ENCODE results near the gene MICAL3.

Gene MICAL3

GRCh38 chr22:17832665-17833064 lies 191.7 kb downstream of the MICAL3 start:
- no peak overlapping the region for H3K27ac ChIP-seq (ENCODE audit: low read length)
- no peak overlapping the region for H2AFZ ChIP-seq (ENCODE audit: low read length)
- no peak overlapping the region for H3K4me3 ChIP-seq (ENCODE audit: low read length)
- no peaks in the 10 kb centered on the region for H3K9me3 ChIP-seq (replicated peaks; ENCODE audit: insufficient read depth, low read length)
- H3K36me3 ChIP-seq (replicated peaks; ENCODE audit: insufficient read depth, low read length) = no peaks in the 10 kb centered on the region
- no peak for DNase-seq
- no peaks in the 10 kb centered on the region for H3K27me3 ChIP-seq (replicated peaks; ENCODE audit: insufficient read depth, low read length)
- no peak overlapping the region for H3K4me2 ChIP-seq (ENCODE audit: low read depth, low read length)
- no peak for TF ChIP-seq EZH2phosphoT487 (IDR thresholded peaks at IDR 0.05; ENCODE audit: low read length)
- TF ChIP-seq CTCF (IDR thresholded peaks at IDR 0.05; ENCODE audit: low read length) = no peak
- no peak for TF ChIP-seq EZH2 (optimal IDR thresholded peaks at IDR 0.05; ENCODE audit: low read depth, low read length)
- H3K9me2 ChIP-seq (replicated peaks; ENCODE audit: insufficient read depth, low read length) = no peaks in the 10 kb centered on the region
- no peaks in the 10 kb centered on the region for H3K79me2 ChIP-seq (ENCODE audit: low read length)
- H4K20me1 ChIP-seq (ENCODE audit: insufficient read depth, low read length) = no peaks in the 10 kb centered on the region
- H3F3A ChIP-seq (ENCODE audit: insufficient read depth, low read length) = no peaks in the 10 kb centered on the region
- no peak overlapping the region for H3K9ac ChIP-seq (ENCODE audit: low read length)
- no peaks in the 10 kb centered on the region for H3K4me1 ChIP-seq (ENCODE audit: low read length)

DNA sequence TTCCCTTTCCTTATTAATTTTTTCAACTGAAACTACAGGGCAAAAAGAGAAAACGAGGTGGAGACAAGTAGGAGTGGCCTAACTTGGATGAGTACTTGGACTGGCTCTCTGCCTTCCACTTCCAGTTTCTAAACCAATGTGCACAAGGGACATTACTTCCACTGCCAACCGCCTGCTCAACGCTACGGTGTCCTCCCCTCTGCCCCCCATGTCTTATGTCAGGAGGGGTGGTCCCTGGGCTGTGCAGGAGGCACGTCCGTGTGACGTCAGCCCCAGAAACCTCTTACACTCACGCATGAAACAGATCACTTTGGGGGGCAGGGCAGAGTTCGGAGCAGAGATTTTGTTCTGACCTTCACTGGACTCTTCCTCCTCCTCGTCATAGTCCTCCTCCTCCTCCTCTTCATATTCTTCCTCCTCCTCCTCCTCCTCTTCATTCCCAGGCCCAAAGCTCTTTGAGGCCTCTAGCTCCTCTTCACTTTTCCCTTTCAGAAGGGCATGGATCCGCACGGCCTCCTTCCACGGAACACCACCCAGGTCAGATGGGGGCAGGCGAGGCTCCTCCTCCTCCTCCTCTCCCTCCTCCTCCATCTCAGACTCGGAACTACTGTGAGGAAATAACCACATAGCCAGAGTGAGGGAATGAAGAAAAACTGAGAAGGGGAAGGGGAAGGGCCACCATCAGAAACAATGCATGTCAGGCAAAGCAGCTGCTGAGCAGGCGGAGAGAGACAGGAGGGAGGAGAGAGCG lies 192.7 kb downstream of the MICAL3 start:
- Histone ChIP-seq H3K4me1 (ENCODE audit: low read length) (no peaks in the 10 kb centered on the region), H2AFZ (ENCODE audit: low read length) (no peak overlapping the region), H3K36me3 (replicated peaks; ENCODE audit: insufficient read depth, low read length) (no peaks in the 10 kb centered on the region), H3K27ac (ENCODE audit: low read length) (no peak overlapping the region), H3K9ac (ENCODE audit: low read length) (no peak overlapping the region), H3K27me3 (replicated peaks; ENCODE audit: insufficient read depth, low read length) (no peaks in the 10 kb centered on the region), H3F3A (ENCODE audit: insufficient read depth, low read length) (no peaks in the 10 kb centered on the region), H3K9me2 (replicated peaks; ENCODE audit: insufficient read depth, low read length) (no peaks in the 10 kb centered on the region), H4K20me1 (ENCODE audit: insufficient read depth, low read length) (no peaks in the 10 kb centered on the region), H3K9me3 (replicated peaks; ENCODE audit: insufficient read depth, low read length) (no peaks in the 10 kb centered on the region), H3K4me3 (ENCODE audit: low read length) (no peak overlapping the region), H3K79me2 (ENCODE audit: low read length) (no peaks in the 10 kb centered on the region), H3K4me2 (ENCODE audit: low read depth, low read length) (no peak overlapping the region)
- no peak for DNase-seq
- TF ChIP-seq CTCF (IDR thresholded peaks at IDR 0.05; ENCODE audit: low read length) = no peak

DNA sequence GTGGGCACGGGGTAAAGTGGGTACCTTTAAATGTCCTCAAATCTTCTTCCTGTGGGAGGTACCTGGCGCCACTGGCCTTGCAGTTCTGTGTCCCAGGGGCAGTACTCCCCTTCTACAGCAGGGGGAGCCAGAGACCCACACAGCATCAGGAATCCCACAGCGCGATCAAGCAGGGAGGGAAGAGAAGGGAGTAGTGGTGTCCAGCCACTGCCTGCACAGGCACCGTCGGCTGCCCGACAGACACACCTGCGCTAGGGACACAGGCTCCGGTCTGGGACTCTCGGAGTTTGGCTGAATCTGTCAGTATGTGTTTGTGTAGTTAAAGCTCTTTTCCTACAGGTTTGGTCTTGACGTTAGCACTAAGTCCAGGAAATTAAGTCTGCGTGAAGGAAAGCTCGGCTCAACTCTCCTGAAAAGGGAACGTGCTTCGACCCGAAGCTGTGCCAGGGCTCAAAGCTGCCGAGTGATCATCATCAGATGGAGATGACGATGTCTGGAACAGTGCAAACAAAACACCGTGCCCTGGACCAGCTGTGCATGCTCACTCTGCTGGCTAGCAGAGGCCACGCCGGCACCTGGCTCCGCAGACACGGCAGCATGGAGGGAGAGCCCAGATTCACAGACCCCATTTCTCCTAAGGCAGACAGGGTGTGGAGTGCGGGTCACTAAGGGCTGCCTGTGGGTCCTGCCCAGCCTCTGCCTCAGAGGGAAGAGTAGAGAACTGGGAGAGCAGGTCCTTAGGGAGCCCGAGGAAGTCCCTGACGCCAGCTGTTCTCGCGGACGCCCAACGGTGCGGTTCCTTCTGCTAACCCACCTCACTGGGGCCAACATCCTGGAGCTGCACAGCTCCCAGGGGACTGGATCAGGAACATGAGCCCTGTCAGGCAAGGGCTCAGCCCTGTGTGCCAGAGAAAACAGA lies 194.1 kb downstream of the MICAL3 start:
- Histone ChIP-seq H4K20me1 (ENCODE audit: insufficient read depth, low read length) (no peaks in the 10 kb centered on the region), H3K79me2 (ENCODE audit: low read length) (no peaks in the 10 kb centered on the region), H3K9me2 (replicated peaks; ENCODE audit: insufficient read depth, low read length) (no peaks in the 10 kb centered on the region), H3F3A (ENCODE audit: insufficient read depth, low read length) (no peaks in the 10 kb centered on the region), H2AFZ (ENCODE audit: low read length) (no peak overlapping the region), H3K4me3 (ENCODE audit: low read length) (no peak overlapping the region), H3K9me3 (replicated peaks; ENCODE audit: insufficient read depth, low read length) (no peaks in the 10 kb centered on the region), H3K9ac (ENCODE audit: low read length) (no peak overlapping the region), H3K36me3 (replicated peaks; ENCODE audit: insufficient read depth, low read length) (no peaks in the 10 kb centered on the region), H3K27me3 (replicated peaks; ENCODE audit: insufficient read depth, low read length) (no peaks in the 10 kb centered on the region), H3K4me1 (ENCODE audit: low read length) (no peaks in the 10 kb centered on the region), H3K4me2 (ENCODE audit: low read depth, low read length) (no peak overlapping the region), H3K27ac (ENCODE audit: low read length) (no peak overlapping the region)
- DNase-seq = peak; percentile 69
- TF ChIP-seq CTCF (IDR thresholded peaks at IDR 0.05; ENCODE audit: low read length) = peak; percentile 98
- no peak for TF ChIP-seq EZH2 (optimal IDR thresholded peaks at IDR 0.05; ENCODE audit: low read depth, low read length)
- TF ChIP-seq EZH2phosphoT487 (IDR thresholded peaks at IDR 0.05; ENCODE audit: low read length) = no peak

Data from MM.1S (cell line).